ENCODE results near the gene PRPH2. TPM values are rescaled to one million over a fixed set of nuclear protein-coding genes. Genes with fewer than 3 reads are reported as not detected.

The PRPH2 gene
- total and polyA plus RNA-seq, 2 of the 13 experiments (the other 11 are each of a cell fraction or from before 2014, with no cell fraction given) = 0.03 to 0.04 TPM

DNA sequence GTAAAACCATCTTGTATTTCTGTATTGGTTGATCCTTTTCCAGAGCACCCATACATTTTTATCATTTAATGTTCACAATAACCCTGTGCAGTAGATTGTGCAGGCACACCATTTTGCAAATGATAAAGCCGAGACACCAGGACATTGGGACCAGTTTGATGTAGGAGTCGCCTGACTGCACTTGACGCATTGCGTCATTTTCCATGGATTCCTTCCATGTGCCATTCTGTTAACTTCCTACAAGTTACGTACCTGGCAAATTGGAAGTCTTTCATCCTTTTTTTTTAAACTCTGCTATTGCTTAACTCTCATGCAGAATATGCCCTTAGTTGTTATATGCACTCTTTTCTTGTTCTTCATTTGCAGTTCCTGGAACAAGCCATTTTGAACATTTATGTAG, 43.0 kb downstream of the PRPH2 start:
- H3K4me2 ChIP-seq (ENCODE audit: low read depth, low read length) = no peak overlapping the region
- H3K79me2 ChIP-seq (ENCODE audit: insufficient read depth, low read length) = no peaks in the 10 kb centered on the region
- no TSS peak for BruUV-seq (replicated peaks)
- FAIRE-seq (no peak), DNase-seq (ENCODE audit: low spot score) (no peak), ATAC-seq (no peak)
- no peak overlapping the region for H3K4me3 ChIP-seq (replicated peaks in 1 of 3; ENCODE audit: insufficient read depth in 1 of 3, low read depth in 2 of 3, low read length in 3 of 3)
- intact Hi-C loops (cut with micrococcal nuclease; ENCODE audit: unreplicated experiment) (no loop called here), in situ Hi-C loops (cut with HindIII; ENCODE audit: extremely low pct_ligation_motif_present, low pct_unique_long_range_greater_than_20kb) (no loop called here)
- H2AFZ ChIP-seq (ENCODE audit: low read length) = no peak overlapping the region
- no peaks in the 10 kb centered on the region for H3K9me3 ChIP-seq (ENCODE audit: low read length)
- TF ChIP-seq, protein P1, sequence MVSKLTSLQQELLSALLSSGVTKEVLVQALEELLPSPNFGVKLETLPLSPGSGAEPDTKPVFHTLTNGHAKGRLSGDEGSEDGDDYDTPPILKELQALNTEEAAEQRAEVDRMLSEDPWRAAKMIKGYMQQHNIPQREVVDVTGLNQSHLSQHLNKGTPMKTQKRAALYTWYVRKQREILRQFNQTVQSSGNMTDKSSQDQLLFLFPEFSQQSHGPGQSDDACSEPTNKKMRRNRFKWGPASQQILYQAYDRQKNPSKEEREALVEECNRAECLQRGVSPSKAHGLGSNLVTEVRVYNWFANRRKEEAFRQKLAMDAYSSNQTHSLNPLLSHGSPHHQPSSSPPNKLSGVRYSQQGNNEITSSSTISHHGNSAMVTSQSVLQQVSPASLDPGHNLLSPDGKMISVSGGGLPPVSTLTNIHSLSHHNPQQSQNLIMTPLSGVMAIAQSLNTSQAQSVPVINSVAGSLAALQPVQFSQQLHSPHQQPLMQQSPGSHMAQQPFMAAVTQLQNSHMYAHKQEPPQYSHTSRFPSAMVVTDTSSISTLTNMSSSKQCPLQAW (CRISPR knock-in tag; IDR thresholded peaks at IDR 0.05) = no peak
- peak; percentile 67 for TF ChIP-seq CEBPB (IDR thresholded peaks at IDR 0.05; ENCODE audit: borderline replicate concordance, low read depth, low read length)
- CTCF ChIA-PET (ENCODE audit: low intra/inter-chr PET ratio, low total read pairs) = no interaction called here
- H3K4me1 ChIP-seq (ENCODE audit: insufficient read depth, low read length) = no peaks in the 10 kb centered on the region
- no peaks in the 10 kb centered on the region for H4K20me1 ChIP-seq (ENCODE audit: insufficient read depth, low read length)
- WGBS (ENCODE audit: low lambda C conversion rate) = 99% methylated on average over 5 of the region's 5 CpGs
- H3K9ac ChIP-seq (ENCODE audit: insufficient read depth, low read depth, low read length) = no peak overlapping the region
- POLR2A ChIA-PET = no interaction called here
- H3K27me3 ChIP-seq (ENCODE audit: control insufficient read depth in 1 of 2, insufficient read depth in 2 of 2, low read length in 2 of 2) = no peaks in the 10 kb centered on the region
- peaks cover 32 to 82% of the 10 kb centered on the region in 2 experiments for H3K36me3 ChIP-seq (replicated peaks in 1 of 2; ENCODE audit: control insufficient read depth in 1 of 2, insufficient read depth in 2 of 2, low read length in 2 of 2)
- H3K27ac ChIP-seq (ENCODE audit: extremely low read length, insufficient read depth, low read length) = no peak overlapping the region

- Histone ChIP-seq H2AFZ (ENCODE audit: low read length) (no peak overlapping the region), H3K4me3 (replicated peaks in 1 of 3; ENCODE audit: insufficient read depth in 1 of 3, low read depth in 2 of 3, low read length in 3 of 3) (no peak overlapping the region), H3K4me2 (ENCODE audit: low read depth, low read length) (no peak overlapping the region), H3K9me3 (ENCODE audit: low read length) (no peaks in the 10 kb centered on the region), H3K79me2 (ENCODE audit: insufficient read depth, low read length) (no peaks in the 10 kb centered on the region), H3K9ac (ENCODE audit: insufficient read depth, low read depth, low read length) (no peak overlapping the region), H3K27me3 (ENCODE audit: control insufficient read depth in 1 of 2, insufficient read depth in 2 of 2, low read length in 2 of 2) (no peaks in the 10 kb centered on the region), H3K27ac (ENCODE audit: extremely low read length, insufficient read depth, low read length) (no peak overlapping the region), H4K20me1 (ENCODE audit: insufficient read depth, low read length) (no peaks in the 10 kb centered on the region), H3K36me3 (replicated peaks in 1 of 2; ENCODE audit: control insufficient read depth in 1 of 2, insufficient read depth in 2 of 2, low read length in 2 of 2) (peaks cover 36 to 93% of the 10 kb centered on the region in 2 experiments), H3K4me1 (ENCODE audit: insufficient read depth, low read length) (no peaks in the 10 kb centered on the region)
- 98% methylated on average over 3 of the region's 3 CpGs for WGBS (ENCODE audit: low lambda C conversion rate)
- in situ Hi-C loops (cut with HindIII; ENCODE audit: extremely low pct_ligation_motif_present, low pct_unique_long_range_greater_than_20kb) = no loop called here
- intact Hi-C loops (cut with micrococcal nuclease; ENCODE audit: unreplicated experiment) = no loop called here
- DNase-seq (ENCODE audit: low spot score) (no peak), FAIRE-seq (no peak), ATAC-seq (no peak)
- ChIA-PET POLR2A (interaction anchor here (1.2 kb wide), 1 partner anchor 205 kb away, joined by 3 read pairs; the partner anchor contains the start of gene RPL7L1), CTCF (ENCODE audit: low intra/inter-chr PET ratio, low total read pairs) (no interaction called here)
- BruUV-seq (replicated peaks) = no TSS peak
- TF ChIP-seq RBFOX2 (IDR thresholded peaks at IDR 0.05; ENCODE audit: low read depth, low read length) = no peak
- TF ChIP-seq, protein P2, sequence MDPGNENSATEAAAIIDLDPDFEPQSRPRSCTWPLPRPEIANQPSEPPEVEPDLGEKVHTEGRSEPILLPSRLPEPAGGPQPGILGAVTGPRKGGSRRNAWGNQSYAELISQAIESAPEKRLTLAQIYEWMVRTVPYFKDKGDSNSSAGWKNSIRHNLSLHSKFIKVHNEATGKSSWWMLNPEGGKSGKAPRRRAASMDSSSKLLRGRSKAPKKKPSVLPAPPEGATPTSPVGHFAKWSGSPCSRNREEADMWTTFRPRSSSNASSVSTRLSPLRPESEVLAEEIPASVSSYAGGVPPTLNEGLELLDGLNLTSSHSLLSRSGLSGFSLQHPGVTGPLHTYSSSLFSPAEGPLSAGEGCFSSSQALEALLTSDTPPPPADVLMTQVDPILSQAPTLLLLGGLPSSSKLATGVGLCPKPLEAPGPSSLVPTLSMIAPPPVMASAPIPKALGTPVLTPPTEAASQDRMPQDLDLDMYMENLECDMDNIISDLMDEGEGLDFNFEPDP (CRISPR knock-in tag; conservative IDR thresholded peaks at IDR 0.05) = 0 out of 2 replicates have a peak, but pooled peaks have one; percentile 2
- TF ChIP-seq ZMYM3 (CRISPR knock-in tag; IDR thresholded peaks at IDR 0.05) = no peak
- TF ChIP-seq ZFP62 (CRISPR knock-in tag; IDR thresholded peaks at IDR 0.05) = no peak
These were observed 47.6 kb downstream of the PRPH2 start for GRCh38 chr6:42674780-42675179.
